OCI-LY7 (cell line): ENCODE measurements around the gene TP53AIP1. TPM values are rescaled to one million over a fixed set of nuclear protein-coding genes. Genes with fewer than 3 reads are reported as not detected.

Source experiments
- BruUV-seq: library from RNA; stranded (reverse); fragments of 400-500 nt; replicated peaks from 2 replicates; lab custom pipeline; 2021; lab: Mats Ljungman, UMichigan
- CTCF ChIA-PET: fragments of 300-600 bp; sonication (Branson Sonifier 250); formaldehyde crosslinking; loops from one replicate; lab custom pipeline; 2022; ENCODE audit warnings: antibody characterized with exemption; ENCODE audit not compliant: unreplicated experiment; lab: Charles Lee
- POLR2A ChIA-PET: fragments of 300-600 bp; sonication (Branson Sonifier 250); formaldehyde crosslinking; loops from one replicate; lab custom pipeline; 2022; ENCODE audit warnings: antibody characterized with exemption; lab: Charles Lee
- DNase-seq: peaks from one replicate; pipeline ENCODE4 v3.0.0-alpha.2; 2015; ENCODE audit warnings: low spot score
- H2AFZ ChIP-seq: fragments of 200-600 bp; sonication (generic), shearing (Covaris generic); 2 replicates; pipeline ENCODE4 v1.6.1; 2014; ENCODE audit warnings: mild to moderate bottlenecking, antibody characterized with exemption, low read length, moderate library complexity
- H3K27ac ChIP-seq: fragments of 200-600 bp; sonication (generic); 2 replicates; pipeline ENCODE4 v1.5.1; 2014; ENCODE audit warnings: mixed run types, low read depth, mild to moderate bottlenecking, moderate library complexity, low read length, inconsistent platforms; ENCODE audit not compliant: poor library complexity, severe bottlenecking
- H3K36me3 ChIP-seq: fragments of 200-600 bp; sonication (generic); 2 replicates; pipeline ENCODE4 v1.6.1; 2014; ENCODE audit warnings: mild to moderate bottlenecking, antibody characterized with exemption, low read length, moderate library complexity, mixed read lengths; ENCODE audit not compliant: insufficient read depth
- H3K4me1 ChIP-seq: fragments of 200-600 bp; sonication (generic); 2 replicates; pipeline ENCODE4 v1.5.1; 2014; ENCODE audit warnings: mild to moderate bottlenecking, low read length; ENCODE audit not compliant: insufficient read depth, poor library complexity, severe bottlenecking
- H3K4me2 ChIP-seq: fragments of 200-600 bp; sonication (generic); 2 replicates; pipeline ENCODE4 v1.6.1; 2014; ENCODE audit warnings: mild to moderate bottlenecking, low read length
- H3K4me3 ChIP-seq: fragments of 200-600 bp; sonication (generic); 2 replicates; pipeline ENCODE4 v1.5.1; 2014; ENCODE audit warnings: mild to moderate bottlenecking, low read depth, low read length; ENCODE audit not compliant: poor library complexity, severe bottlenecking
- H3K79me2 ChIP-seq: fragments of 200-600 bp; sonication (generic); 2 replicates; pipeline ENCODE4 v1.6.1; 2016; ENCODE audit warnings: low read depth, mild to moderate bottlenecking, low read length, moderate library complexity, mixed read lengths; ENCODE audit not compliant: insufficient read depth
- H3K9me2 ChIP-seq: fragments of 200-600 bp; sonication (generic); 2 replicates; pipeline ENCODE4 v1.6.1; 2016; ENCODE audit warnings: mild to moderate bottlenecking, low read length, mixed read lengths; ENCODE audit not compliant: insufficient read depth
- H3K9me3 ChIP-seq: fragments of 200-600 bp; sonication (generic); 2 replicates; pipeline ENCODE4 v1.6.1; 2014; ENCODE audit warnings: mild to moderate bottlenecking, mixed run types, low read length, mixed read lengths
- H4K20me1 ChIP-seq: fragments of 200-600 bp; sonication (generic); 2 replicates; pipeline ENCODE4 v1.6.1; 2014; ENCODE audit warnings: mild to moderate bottlenecking, antibody characterized with exemption, low read length, moderate library complexity, mixed read lengths; ENCODE audit not compliant: insufficient read depth
- EZH2phosphoT487 ChIP-seq: fragments of 200-600 bp; sonication (generic); IDR thresholded peaks from 2 replicates; pipeline ENCODE4 v1.6.1; 2018; ENCODE audit warnings: low read depth, borderline replicate concordance, mild to moderate bottlenecking, mixed run types, antibody characterized with exemption, low read length, moderate library complexity, mixed read lengths
- intact Hi-C: fragments of 100-400 bp; cut with micrococcal nuclease; formaldehyde crosslinking; loops from one replicate; pipeline ENCODE4 v1.10.0; 2022; ENCODE audit not compliant: unreplicated experiment
- total RNA-seq, 2 experiments: library from RNA; depleted of rRNA in 1 of 2; stranded (reverse); fragments of >200 nt in 1 of 2; shearing (Covaris generic) in 1 of 2; gene quantifications; 2 replicates each; pipeline ENCODE4 v1.2.3, GENCODE V29; 2014 to 2022
- TF ChIP-seq, protein P1 (sequence below): fragments of 200-600 bp; sonication (generic); conservative IDR thresholded peaks from 2 replicates; pipeline ENCODE4 v1.5.1; 2014; ENCODE audit warnings: mild to moderate bottlenecking, antibody characterized with exemption, low read length, moderate library complexity, mixed read lengths

TP53AIP1 gene
- total RNA-seq, 2 experiments from 2014 or later: not detected

- POLR2A ChIA-PET: no interaction called here
Observed at GRCh38 chr11:128949791-128950454, 7.3 kb upstream of the TP53AIP1 start.

DNA sequence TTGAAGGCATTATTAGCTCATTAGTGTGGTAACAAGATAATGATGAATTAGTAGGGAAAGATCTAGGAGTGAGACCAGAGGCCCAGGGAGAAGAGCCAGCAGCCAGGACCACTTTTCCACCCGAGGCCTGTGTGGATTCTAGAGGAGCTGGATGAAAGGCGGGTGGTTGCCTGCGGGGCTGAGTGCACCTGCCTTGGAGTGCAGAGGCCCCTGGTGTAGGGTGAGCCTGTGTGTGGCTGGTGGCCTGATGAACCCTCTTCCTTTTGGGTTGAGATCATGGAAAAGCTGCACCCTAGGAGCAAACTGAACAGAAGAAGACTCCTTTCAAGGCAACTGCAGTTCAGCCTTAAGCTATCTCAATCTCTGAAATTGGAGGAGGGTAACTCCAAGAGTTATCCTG is 5.9 kb upstream of the TP53AIP1 start:
- no peak for DNase-seq
- POLR2A ChIA-PET: interaction anchor here (0.6 to 0.9 kb wide), 2 partner anchors 9 to 1635 kb away, joined by 3 read pairs; no protein-coding TSS in a partner anchor
- Histone ChIP-seq H4K20me1 (no peaks in the 10 kb centered on the region), H3K9me2 (no peaks in the 10 kb centered on the region), H3K79me2 (no peaks in the 10 kb centered on the region), H3K27ac (no peak overlapping the region), H3K9me3 (no peaks in the 10 kb centered on the region), H3K4me3 (no peak overlapping the region), H3K36me3 (no peaks in the 10 kb centered on the region), H3K4me2 (no peak overlapping the region), H2AFZ (no peak overlapping the region), H3K4me1 (no peaks in the 10 kb centered on the region)
- intact Hi-C loops: no loop called here
- no TSS peak for BruUV-seq
- CTCF ChIA-PET: interaction anchor here (0.7 kb wide), 1 partner anchor 609 kb away, joined by 3 read pairs; no protein-coding TSS in a partner anchor
- TF ChIP-seq, protein P1, sequence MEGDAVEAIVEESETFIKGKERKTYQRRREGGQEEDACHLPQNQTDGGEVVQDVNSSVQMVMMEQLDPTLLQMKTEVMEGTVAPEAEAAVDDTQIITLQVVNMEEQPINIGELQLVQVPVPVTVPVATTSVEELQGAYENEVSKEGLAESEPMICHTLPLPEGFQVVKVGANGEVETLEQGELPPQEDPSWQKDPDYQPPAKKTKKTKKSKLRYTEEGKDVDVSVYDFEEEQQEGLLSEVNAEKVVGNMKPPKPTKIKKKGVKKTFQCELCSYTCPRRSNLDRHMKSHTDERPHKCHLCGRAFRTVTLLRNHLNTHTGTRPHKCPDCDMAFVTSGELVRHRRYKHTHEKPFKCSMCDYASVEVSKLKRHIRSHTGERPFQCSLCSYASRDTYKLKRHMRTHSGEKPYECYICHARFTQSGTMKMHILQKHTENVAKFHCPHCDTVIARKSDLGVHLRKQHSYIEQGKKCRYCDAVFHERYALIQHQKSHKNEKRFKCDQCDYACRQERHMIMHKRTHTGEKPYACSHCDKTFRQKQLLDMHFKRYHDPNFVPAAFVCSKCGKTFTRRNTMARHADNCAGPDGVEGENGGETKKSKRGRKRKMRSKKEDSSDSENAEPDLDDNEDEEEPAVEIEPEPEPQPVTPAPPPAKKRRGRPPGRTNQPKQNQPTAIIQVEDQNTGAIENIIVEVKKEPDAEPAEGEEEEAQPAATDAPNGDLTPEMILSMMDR: 0 out of 2 replicates have a peak, but pooled peaks have one; percentile 26
- TF ChIP-seq EZH2phosphoT487: no peak

More at GRCh38 chr11:128949791-128950454, 7.3 kb upstream of the TP53AIP1 start:
- intact Hi-C loops: loop anchor here (10.0 kb wide), 1 partner anchor 315 kb away; no protein-coding TSS in a partner anchor
- H4K20me1 ChIP-seq: no peaks in the 10 kb centered on the region
- H3K4me2 ChIP-seq: no peak overlapping the region
- H3K4me1 ChIP-seq: no peaks in the 10 kb centered on the region
- H3K36me3 ChIP-seq: no peaks in the 10 kb centered on the region
- H2AFZ ChIP-seq: no peak overlapping the region
- DNase-seq: no peak
- H3K4me3 ChIP-seq: no peak overlapping the region
- BruUV-seq: no TSS peak
- H3K9me3 ChIP-seq: no peaks in the 10 kb centered on the region
- no peaks in the 10 kb centered on the region for H3K79me2 ChIP-seq
- no peaks in the 10 kb centered on the region for H3K9me2 ChIP-seq
- CTCF ChIA-PET: interaction anchor here (0.6 kb wide), 1 partner anchor 773 kb away, joined by 3 read pairs; no protein-coding TSS in a partner anchor
- TF ChIP-seq, protein P1: no peak
- TF ChIP-seq EZH2phosphoT487: no peak
- no peak overlapping the region for H3K27ac ChIP-seq

DNA sequence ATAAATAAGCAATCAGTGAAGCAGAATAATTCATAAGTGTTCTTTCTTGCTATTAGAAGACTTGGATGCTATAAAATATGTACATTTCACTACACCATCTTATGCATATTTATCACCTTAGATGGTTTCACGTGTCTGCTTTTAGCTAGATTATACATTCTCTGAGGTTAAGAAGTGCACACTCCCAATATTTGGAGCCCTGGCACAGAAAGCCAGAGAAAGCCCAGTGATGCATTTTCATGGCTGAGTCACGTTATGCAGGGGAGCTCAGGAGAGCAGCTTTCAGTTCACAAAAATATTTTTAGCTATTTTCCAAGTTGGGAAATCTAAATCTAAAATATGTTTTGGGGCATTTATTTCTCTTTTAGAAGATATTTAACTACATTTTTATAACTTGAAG is 5.1 kb upstream of the TP53AIP1 start:
- no peak overlapping the region for H3K4me3 ChIP-seq
- TF ChIP-seq, protein P1: no peak
- TF ChIP-seq EZH2phosphoT487: no peak
- H2AFZ ChIP-seq: no peak overlapping the region
- ChIA-PET POLR2A (interaction anchor here (0.6 to 0.7 kb wide), 2 partner anchors 90 to 1634 kb away, joined by 3 read pairs; no protein-coding TSS in a partner anchor), CTCF (interaction anchor here (0.7 kb wide), 1 partner anchor 608 kb away, joined by 3 read pairs; no protein-coding TSS in a partner anchor)
- no peaks in the 10 kb centered on the region for H3K4me1 ChIP-seq
- intact Hi-C loops: no loop called here
- H3K27ac ChIP-seq: no peak overlapping the region
- H3K79me2 ChIP-seq: no peaks in the 10 kb centered on the region
- H4K20me1 ChIP-seq: no peaks in the 10 kb centered on the region
- DNase-seq: no peak
- no peaks in the 10 kb centered on the region for H3K36me3 ChIP-seq
- no peak overlapping the region for H3K4me2 ChIP-seq
- BruUV-seq: no TSS peak
- no peaks in the 10 kb centered on the region for H3K9me2 ChIP-seq
- no peaks in the 10 kb centered on the region for H3K9me3 ChIP-seq
